Measurements from ENCODE around the gene UIMC1. TPM values are rescaled to one million over a fixed set of nuclear protein-coding genes. Genes with fewer than 3 reads are reported as not detected.
A peak's percentile ranks its signal among the peaks of the same experiment; 100 is the strongest.

Gene UIMC1
- total and polyA plus RNA-seq, 2 experiments from 2014 or later, result 25.3 to 30.8 TPM

DNA sequence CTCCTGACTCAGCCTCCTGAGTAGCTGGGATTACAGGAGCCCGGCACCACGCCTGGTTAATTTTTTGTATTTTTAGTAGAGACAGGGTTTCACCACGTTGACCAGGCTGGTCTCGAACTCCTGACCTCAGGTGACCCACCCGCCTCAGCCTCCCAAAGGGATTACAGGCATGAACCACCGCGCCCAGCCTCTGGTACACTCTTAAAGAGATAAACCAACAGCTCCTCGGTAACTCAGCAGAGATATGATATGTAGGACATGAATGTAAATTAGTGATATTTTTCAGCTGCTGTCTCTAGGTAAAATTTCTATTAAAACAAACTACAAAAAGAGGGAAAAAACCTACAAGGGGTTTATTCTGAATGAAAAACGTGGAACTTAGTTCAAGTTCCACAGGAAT, 64.6 kb downstream of the UIMC1 start:
- TF ChIP-seq, protein P1, sequence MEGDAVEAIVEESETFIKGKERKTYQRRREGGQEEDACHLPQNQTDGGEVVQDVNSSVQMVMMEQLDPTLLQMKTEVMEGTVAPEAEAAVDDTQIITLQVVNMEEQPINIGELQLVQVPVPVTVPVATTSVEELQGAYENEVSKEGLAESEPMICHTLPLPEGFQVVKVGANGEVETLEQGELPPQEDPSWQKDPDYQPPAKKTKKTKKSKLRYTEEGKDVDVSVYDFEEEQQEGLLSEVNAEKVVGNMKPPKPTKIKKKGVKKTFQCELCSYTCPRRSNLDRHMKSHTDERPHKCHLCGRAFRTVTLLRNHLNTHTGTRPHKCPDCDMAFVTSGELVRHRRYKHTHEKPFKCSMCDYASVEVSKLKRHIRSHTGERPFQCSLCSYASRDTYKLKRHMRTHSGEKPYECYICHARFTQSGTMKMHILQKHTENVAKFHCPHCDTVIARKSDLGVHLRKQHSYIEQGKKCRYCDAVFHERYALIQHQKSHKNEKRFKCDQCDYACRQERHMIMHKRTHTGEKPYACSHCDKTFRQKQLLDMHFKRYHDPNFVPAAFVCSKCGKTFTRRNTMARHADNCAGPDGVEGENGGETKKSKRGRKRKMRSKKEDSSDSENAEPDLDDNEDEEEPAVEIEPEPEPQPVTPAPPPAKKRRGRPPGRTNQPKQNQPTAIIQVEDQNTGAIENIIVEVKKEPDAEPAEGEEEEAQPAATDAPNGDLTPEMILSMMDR (IDR thresholded peaks at IDR 0.05; ENCODE audit: low read depth, low read length), result no peak
- no peak overlapping the region for H3K27ac ChIP-seq
- H3K27me3 ChIP-seq, result no peaks in the 10 kb centered on the region
- H3K36me3 ChIP-seq, result peaks cover 11% of the 10 kb centered on the region
- H3K9me3 ChIP-seq (ENCODE audit: low read depth), result no peaks in the 10 kb centered on the region
- H3K4me1 ChIP-seq (ENCODE audit: low read depth), result peaks cover 21% of the 10 kb centered on the region
- H3K4me3 ChIP-seq, result no peak overlapping the region
- no peak for DNase-seq (ENCODE audit: low read depth in 1 of 2, low spot score in 1 of 2)

DNA sequence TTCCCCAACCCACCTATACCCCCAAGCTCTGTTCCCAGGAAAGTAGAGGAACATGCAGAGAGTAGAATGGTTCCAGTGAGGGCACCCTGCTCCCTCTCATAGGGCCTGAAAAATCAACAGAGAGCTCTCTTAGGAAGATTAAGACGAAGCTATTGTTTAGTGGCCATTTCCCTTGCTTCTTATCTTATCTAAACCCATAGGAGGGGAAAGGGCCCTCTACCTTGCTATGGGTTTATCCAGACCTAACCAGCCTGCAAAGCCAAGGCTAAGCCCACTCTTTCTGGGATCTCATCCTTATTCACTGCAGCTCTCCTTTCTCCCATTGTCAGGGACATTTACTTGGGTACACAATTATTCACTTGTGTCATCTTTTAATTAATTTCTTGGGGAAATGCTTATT, 68.1 kb downstream of the UIMC1 start:
- no peaks in the 10 kb centered on the region for H3K27me3 ChIP-seq
- H3K9me3 ChIP-seq (ENCODE audit: low read depth), result no peaks in the 10 kb centered on the region
- H3K4me3 ChIP-seq, result no peak overlapping the region
- H3K27ac ChIP-seq, result peak overlapping the region; percentile 51
- peaks cover 14% of the 10 kb centered on the region for H3K36me3 ChIP-seq
- DNase-seq (ENCODE audit: low read depth in 1 of 2, low spot score in 1 of 2), result no peak
- peaks cover 29% of the 10 kb centered on the region for H3K4me1 ChIP-seq (ENCODE audit: low read depth)
- TF ChIP-seq, protein P1 (IDR thresholded peaks at IDR 0.05; ENCODE audit: low read depth, low read length), result no peak

DNA sequence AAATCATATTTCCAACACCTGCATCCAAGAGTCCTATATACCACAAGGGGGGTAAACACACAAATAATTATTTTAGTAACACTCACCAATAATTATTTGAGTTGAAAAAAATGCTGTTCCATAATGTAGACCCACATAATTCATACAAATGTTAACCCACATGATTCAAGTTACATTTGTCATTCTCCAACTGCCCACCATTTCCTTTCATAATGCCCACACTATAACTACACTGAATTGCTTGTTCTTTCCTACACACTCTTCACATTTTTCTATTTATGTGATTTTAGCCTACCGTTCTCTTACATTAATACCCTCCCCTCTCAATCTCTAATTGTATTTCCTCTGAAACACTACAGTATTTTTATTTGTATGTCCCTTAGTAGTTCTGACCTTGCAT, 71.6 kb downstream of the UIMC1 start:
- Histone ChIP-seq H3K4me1 (ENCODE audit: low read depth) (peaks cover 15% of the 10 kb centered on the region), H3K4me3 (no peak overlapping the region), H3K36me3 (peaks cover 4% of the 10 kb centered on the region), H3K9me3 (ENCODE audit: low read depth) (no peaks in the 10 kb centered on the region), H3K27ac (no peak overlapping the region), H3K27me3 (no peaks in the 10 kb centered on the region)
- TF ChIP-seq, protein P1 (IDR thresholded peaks at IDR 0.05; ENCODE audit: low read depth, low read length), result no peak
- no peak for DNase-seq (ENCODE audit: low read depth in 1 of 2, low spot score in 1 of 2)

DNA sequence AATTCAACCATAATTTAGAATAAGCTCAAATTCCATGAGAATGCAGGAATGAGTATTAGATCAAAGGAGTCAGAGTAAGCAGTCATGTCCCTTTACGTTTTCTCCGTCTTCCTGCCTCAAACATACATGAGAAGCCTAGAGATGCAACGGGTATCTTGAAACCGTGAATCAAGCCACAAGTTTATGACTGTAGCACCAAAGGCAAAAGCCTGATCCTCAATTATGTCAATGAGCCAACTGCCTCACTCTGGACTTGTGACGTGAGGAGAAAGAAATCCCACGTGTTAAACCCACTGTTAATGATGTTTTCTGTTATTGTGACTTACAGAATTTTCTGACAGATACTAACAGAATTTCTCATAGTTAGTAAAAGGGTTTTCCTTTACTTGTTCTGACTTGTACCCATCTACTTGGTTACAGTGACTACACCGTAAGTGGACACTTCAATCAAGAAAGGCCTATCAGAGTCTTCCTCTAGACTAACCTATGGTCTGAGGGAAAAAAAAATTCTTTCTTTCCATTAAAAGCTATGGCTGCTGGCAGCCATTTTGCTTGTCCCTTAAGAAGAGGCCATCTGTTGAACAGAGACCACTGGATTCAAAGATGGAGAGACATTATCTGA, 72.2 kb downstream of the UIMC1 start:
- H3K4me1 ChIP-seq (ENCODE audit: low read depth), result peaks cover 15% of the 10 kb centered on the region
- peaks cover 4% of the 10 kb centered on the region for H3K36me3 ChIP-seq
- no peaks in the 10 kb centered on the region for H3K27me3 ChIP-seq
- no peak overlapping the region for H3K4me3 ChIP-seq
- TF ChIP-seq, protein P1 (IDR thresholded peaks at IDR 0.05; ENCODE audit: low read depth, low read length), result no peak
- H3K27ac ChIP-seq, result no peak overlapping the region
- no peak for DNase-seq (ENCODE audit: low read depth in 1 of 2, low spot score in 1 of 2)
- no peaks in the 10 kb centered on the region for H3K9me3 ChIP-seq (ENCODE audit: low read depth)

DNA sequence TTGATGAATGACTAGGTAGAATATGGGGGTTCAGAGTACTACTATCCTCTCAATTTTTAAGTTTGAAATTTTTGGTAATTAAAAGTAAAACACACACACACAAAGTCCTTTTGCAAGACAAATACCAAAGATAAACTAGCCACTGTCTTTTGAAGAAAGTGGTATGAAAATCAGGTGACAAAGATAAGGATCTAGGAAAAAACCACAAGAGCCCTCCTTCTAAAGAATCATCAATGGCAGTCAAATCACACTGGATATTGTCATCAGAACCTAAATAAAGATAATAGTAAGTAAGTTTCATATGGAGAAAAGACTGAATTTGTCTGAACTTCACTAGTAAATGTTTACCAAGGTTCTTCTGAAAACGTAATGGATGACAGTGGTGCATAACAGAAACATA, 76.9 kb downstream of the UIMC1 start:
- H3K36me3 ChIP-seq, result peaks cover 2% of the 10 kb centered on the region
- no peak overlapping the region for H3K27ac ChIP-seq
- no peaks in the 10 kb centered on the region for H3K9me3 ChIP-seq (ENCODE audit: low read depth)
- H3K4me1 ChIP-seq (ENCODE audit: low read depth), result no peaks in the 10 kb centered on the region
- TF ChIP-seq, protein P1 (IDR thresholded peaks at IDR 0.05; ENCODE audit: low read depth, low read length), result no peak
- no peaks in the 10 kb centered on the region for H3K27me3 ChIP-seq
- no peak overlapping the region for H3K4me3 ChIP-seq
- DNase-seq (ENCODE audit: low read depth in 1 of 2, low spot score in 1 of 2), result no peak

Measured in cardiac muscle cell (in vitro differentiated cells and primary cell).